PC-3 (cell line): ENCODE results near the gene HOXC9. TPM values are rescaled to one million over a fixed set of nuclear protein-coding genes. Genes with fewer than 3 reads are reported as not detected.

Experiments used
- ATAC-seq: fragments of 200-7000 bp; cut with Tn5 transposase; 2 replicates; pipeline ENCODE4 v1.9.1; 2020; ENCODE audit warnings: mild to moderate bottlenecking, moderate library complexity
- Bru-seq: library from RNA; stranded (reverse); fragments of 400-500 nt; gene quantifications from one replicate; lab custom pipeline; 2021; lab: Mats Ljungman, UMichigan
- BruChase-seq, 2 experiments: library from RNA; stranded (reverse); fragments of 400-500 nt; gene quantifications; one replicate each; lab custom pipeline; 2021; lab: Mats Ljungman, UMichigan
- BruUV-seq: library from RNA; stranded (reverse); fragments of 400-500 nt; replicated peaks from 2 replicates; lab custom pipeline; 2021; lab: Mats Ljungman, UMichigan
- CTCF ChIA-PET: fragments of 300-600 bp; sonication (Branson Sonifier 250); formaldehyde crosslinking; loops from one replicate; lab custom pipeline; 2022; ENCODE audit warnings: antibody characterized with exemption; lab: Charles Lee
- POLR2A ChIA-PET: fragments of 300-600 bp; sonication (Branson Sonifier 250); formaldehyde crosslinking; loops from one replicate; lab custom pipeline; 2022; ENCODE audit warnings: antibody characterized with exemption; ENCODE audit not compliant: unreplicated experiment; lab: Charles Lee
- DNase-seq: peaks from one replicate; pipeline ENCODE4 v3.0.0-alpha.2; 2015
- H2AFZ ChIP-seq: fragments of 300-600 bp; sonication (generic); 2 replicates; pipeline ENCODE4 v1.6.0; 2016; ENCODE audit warnings: antibody characterized with exemption, low read length
- H3F3A ChIP-seq: fragments of 300-600 bp; sonication (generic); one replicate; pipeline ENCODE4 v1.6.0; 2017; ENCODE audit warnings: antibody characterized with exemption, low read length, control low read depth, mild to moderate bottlenecking; ENCODE audit not compliant: unreplicated experiment
- H3K27ac ChIP-seq: fragments of 300-600 bp; sonication (generic); 2 replicates; pipeline ENCODE4 v1.5.1; 2016; ENCODE audit warnings: mild to moderate bottlenecking, low read length
- H3K27me3 ChIP-seq: fragments of 300-600 bp; sonication (generic); 2 replicates; pipeline ENCODE4 v1.6.1; 2016; ENCODE audit warnings: low read length, mixed read lengths
- H3K36me3 ChIP-seq: fragments of 300-600 bp; sonication (generic); 2 replicates; pipeline ENCODE4 v1.6.1; 2016; ENCODE audit warnings: low read depth, mixed run types, low read length, mixed read lengths
- H3K4me1 ChIP-seq: fragments of 300-600 bp; sonication (generic); 2 replicates; pipeline ENCODE4 v1.5.1; 2016; ENCODE audit warnings: low read length; ENCODE audit not compliant: insufficient read depth
- H3K4me2 ChIP-seq: fragments of 300-600 bp; sonication (generic); 2 replicates; pipeline ENCODE4 v1.6.0; 2016; ENCODE audit warnings: low read length
- H3K4me3 ChIP-seq: fragments of 300-600 bp; sonication (generic); 2 replicates; pipeline ENCODE4 v1.5.1; 2016; ENCODE audit warnings: mild to moderate bottlenecking, low read length, mixed read lengths
- H3K79me2 ChIP-seq: fragments of 300-600 bp; sonication (generic); 2 replicates; pipeline ENCODE4 v1.6.1; 2017; ENCODE audit warnings: low read length, mixed read lengths
- H3K9ac ChIP-seq: fragments of 300-600 bp; sonication (generic); 2 replicates; pipeline ENCODE4 v1.6.0; 2016; ENCODE audit warnings: mild to moderate bottlenecking, low read length
- H3K9me2 ChIP-seq: fragments of 300-600 bp; sonication (generic); replicated peaks from 2 replicates; pipeline ENCODE4 v1.6.1; 2016; ENCODE audit warnings: mixed run types, low read length, mixed read lengths
- H3K9me3 ChIP-seq: fragments of 300-600 bp; sonication (generic); 2 replicates; pipeline ENCODE4 v1.6.1; 2016; ENCODE audit warnings: low read length, mixed read lengths
- H4K20me1 ChIP-seq: fragments of 300-600 bp; sonication (generic); 2 replicates; pipeline ENCODE4 v1.6.1; 2016; ENCODE audit warnings: low read length, mixed read lengths
- CTCF ChIP-seq: fragments of 300-600 bp; sonication (generic); conservative IDR thresholded peaks from 2 replicates; pipeline ENCODE4 v1.5.1; 2017; ENCODE audit warnings: antibody characterized with exemption, low read depth, mild to moderate bottlenecking, low read length
- EZH2 ChIP-seq: fragments of 300-600 bp; sonication (generic); IDR thresholded peaks from one replicate; pipeline ENCODE4 v1.6.1; 2017; ENCODE audit warnings: antibody characterized with exemption, mild to moderate bottlenecking, low read length; ENCODE audit not compliant: unreplicated experiment
- EZH2phosphoT487 ChIP-seq: fragments of 300-600 bp; sonication (generic); IDR thresholded peaks from 2 replicates; pipeline ENCODE4 v1.6.1; 2018; ENCODE audit warnings: mild to moderate bottlenecking, antibody characterized with exemption, low read length, borderline replicate concordance
- intact Hi-C: fragments of 100-400 bp; cut with micrococcal nuclease; formaldehyde crosslinking; loops from 2 replicates; pipeline ENCODE4 v1.9.0; 2023
- long read RNA-seq: library from polyadenylated mRNA; unstranded; transcript quantifications from one replicate; pipeline ENCODE4 v2.0.0, GENCODE V29; 2021; ENCODE audit not compliant: unreplicated experiment
- total RNA-seq: library from RNA; depleted of rRNA; stranded (reverse); fragments of >200 nt; gene quantifications from 2 replicates; pipeline ENCODE4 v1.2.3, GENCODE V29; 2014; rRNA removed

Gene HOXC9
- total RNA-seq (1.5 and 1.8 TPM in 2 replicates), Bru-seq, nascent RNA (percentile 43 among the genes with signal in this experiment), BruChase-seq, experiment 1, labeled RNA remaining after a 6-hour chase (percentile 44 among the genes with signal in this experiment), BruChase-seq, experiment 2, labeled RNA remaining after a 2-hour chase (percentile 53 among the genes with signal in this experiment)
- long read RNA-seq, partial matches to known transcripts, result 0 of 2 reads
- long read RNA-seq, other reads (novel, unspliced or antisense), result 0 of 2 reads

- CTCF ChIA-PET, result no interaction called here
- H3K4me2 ChIP-seq, result peak within 1 kb of the TSS; percentile 82
- peaks cover 12% of the 10 kb centered on the region for H3K4me1 ChIP-seq
- H3K27ac ChIP-seq, result no peak within 1 kb of the TSS
- no peaks in the 10 kb centered on the region for H3K9me2 ChIP-seq
- no peaks in the 10 kb centered on the region for H3K36me3 ChIP-seq
- no peaks in the 10 kb centered on the region for H3K9me3 ChIP-seq
- H2AFZ ChIP-seq, result peak within 1 kb of the TSS; percentile 71
- BruUV-seq, result no TSS peak
- DNase-seq (no peak), ATAC-seq (no peak)
- H3F3A ChIP-seq, result no peaks in the 10 kb centered on the region
- H3K9ac ChIP-seq, result peak within 1 kb of the TSS; percentile 34
- intact Hi-C loops, result no loop called here
- no peaks in the 10 kb centered on the region for H4K20me1 ChIP-seq
- POLR2A ChIA-PET, result no interaction called here
- no peaks in the 10 kb centered on the region for H3K27me3 ChIP-seq
- H3K79me2 ChIP-seq, result peaks cover 35% of the 10 kb centered on the region
- H3K4me3 ChIP-seq, result peak within 1 kb of the TSS; percentile 57
- TF ChIP-seq EZH2phosphoT487 (no peak), EZH2 (no peak), CTCF (no peak)
Observed at GRCh38 chr12:54000116-54001114, at the start of gene HOXC9. Gene HOXC9, plus strand, starts transcription at chr12:54000161. Its CDS starts 28 bp downstream, at chr12:54000189.

GRCh38 chr12:53950437-53950773 is 49.6 kb upstream of the HOXC9 start:
- Histone ChIP-seq H4K20me1 (no peaks in the 10 kb centered on the region), H3K4me3 (no peak overlapping the region), H3K9me2 (no peaks in the 10 kb centered on the region), H3K27ac (no peak overlapping the region), H3K79me2 (no peaks in the 10 kb centered on the region), H3K9me3 (no peaks in the 10 kb centered on the region), H2AFZ (0 out of 2 replicates have a peak overlapping the region, but pooled peaks have one; percentile 38), H3K36me3 (peaks cover 3% of the 10 kb centered on the region; the same call in 1 of the 2 replicates), H3K4me1 (peaks cover 13% of the 10 kb centered on the region), H3K27me3 (no peaks in the 10 kb centered on the region), H3K4me2 (peak overlapping the region; percentile 31; the same call in 1 of the 2 replicates), H3K9ac (no peak overlapping the region), H3F3A (no peaks in the 10 kb centered on the region)
- TF ChIP-seq EZH2phosphoT487 (no peak), CTCF (peak; percentile 44; the same call in 1 of the 2 replicates)
- BruUV-seq, result no TSS peak
- ATAC-seq (peak; percentile 22; the same call in 1 of the 2 replicates), DNase-seq (peak; percentile 47)
- ChIA-PET POLR2A (no interaction called here), CTCF (interaction anchor here (0.6 kb wide), 1 partner anchor 258 kb away, joined by 5 read pairs; no protein-coding TSS in a partner anchor)
- intact Hi-C loops, result no loop called here
